ENCODE data around the gene MLLT3.

DNA sequence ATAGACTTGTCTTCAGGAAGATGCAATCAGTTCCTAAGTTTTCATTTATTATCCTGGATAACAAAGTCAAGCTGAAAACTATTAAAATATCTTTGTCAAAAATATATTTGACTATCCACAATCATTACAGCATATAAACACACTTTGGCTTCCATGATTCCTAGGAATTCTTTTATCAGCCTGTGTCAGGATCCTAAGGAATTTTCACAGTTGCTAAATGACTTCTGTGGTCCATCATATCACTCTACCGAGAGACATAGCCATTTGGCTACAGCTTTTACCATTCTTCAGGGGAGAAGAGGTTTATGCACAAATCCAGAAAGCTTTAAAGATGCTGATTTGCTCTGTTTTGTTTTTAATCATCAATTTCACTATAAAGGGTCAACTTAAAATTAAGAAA lies 128.3 kb downstream of the MLLT3 start:
- TF ChIP-seq POLR2A (IDR thresholded peaks at IDR 0.05) (no peak), EP300 (IDR thresholded peaks at IDR 0.05) (no peak)
- TF ChIP-seq, protein P1, sequence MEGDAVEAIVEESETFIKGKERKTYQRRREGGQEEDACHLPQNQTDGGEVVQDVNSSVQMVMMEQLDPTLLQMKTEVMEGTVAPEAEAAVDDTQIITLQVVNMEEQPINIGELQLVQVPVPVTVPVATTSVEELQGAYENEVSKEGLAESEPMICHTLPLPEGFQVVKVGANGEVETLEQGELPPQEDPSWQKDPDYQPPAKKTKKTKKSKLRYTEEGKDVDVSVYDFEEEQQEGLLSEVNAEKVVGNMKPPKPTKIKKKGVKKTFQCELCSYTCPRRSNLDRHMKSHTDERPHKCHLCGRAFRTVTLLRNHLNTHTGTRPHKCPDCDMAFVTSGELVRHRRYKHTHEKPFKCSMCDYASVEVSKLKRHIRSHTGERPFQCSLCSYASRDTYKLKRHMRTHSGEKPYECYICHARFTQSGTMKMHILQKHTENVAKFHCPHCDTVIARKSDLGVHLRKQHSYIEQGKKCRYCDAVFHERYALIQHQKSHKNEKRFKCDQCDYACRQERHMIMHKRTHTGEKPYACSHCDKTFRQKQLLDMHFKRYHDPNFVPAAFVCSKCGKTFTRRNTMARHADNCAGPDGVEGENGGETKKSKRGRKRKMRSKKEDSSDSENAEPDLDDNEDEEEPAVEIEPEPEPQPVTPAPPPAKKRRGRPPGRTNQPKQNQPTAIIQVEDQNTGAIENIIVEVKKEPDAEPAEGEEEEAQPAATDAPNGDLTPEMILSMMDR (IDR thresholded peaks at IDR 0.05), result no peak
